ENCODE measurements around the gene DBF4.
"Not testable (repeated sequence)": the region's sequence is repeated elsewhere in the genome, so short reads cannot be mapped to it uniquely, and the experiment has no call there.

DBF4 gene, protein sequence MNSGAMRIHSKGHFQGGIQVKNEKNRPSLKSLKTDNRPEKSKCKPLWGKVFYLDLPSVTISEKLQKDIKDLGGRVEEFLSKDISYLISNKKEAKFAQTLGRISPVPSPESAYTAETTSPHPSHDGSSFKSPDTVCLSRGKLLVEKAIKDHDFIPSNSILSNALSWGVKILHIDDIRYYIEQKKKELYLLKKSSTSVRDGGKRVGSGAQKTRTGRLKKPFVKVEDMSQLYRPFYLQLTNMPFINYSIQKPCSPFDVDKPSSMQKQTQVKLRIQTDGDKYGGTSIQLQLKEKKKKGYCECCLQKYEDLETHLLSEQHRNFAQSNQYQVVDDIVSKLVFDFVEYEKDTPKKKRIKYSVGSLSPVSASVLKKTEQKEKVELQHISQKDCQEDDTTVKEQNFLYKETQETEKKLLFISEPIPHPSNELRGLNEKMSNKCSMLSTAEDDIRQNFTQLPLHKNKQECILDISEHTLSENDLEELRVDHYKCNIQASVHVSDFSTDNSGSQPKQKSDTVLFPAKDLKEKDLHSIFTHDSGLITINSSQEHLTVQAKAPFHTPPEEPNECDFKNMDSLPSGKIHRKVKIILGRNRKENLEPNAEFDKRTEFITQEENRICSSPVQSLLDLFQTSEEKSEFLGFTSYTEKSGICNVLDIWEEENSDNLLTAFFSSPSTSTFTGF

GRCh38 chr7:87876040-87876868, at the start of gene DBF4, which contains the start of gene SLC25A40:
Gene DBF4 (plus strand): TSS chr7:87876493. CDS start chr7:87876733, 240 bp downstream.
Gene SLC25A40 (minus strand): TSS chr7:87876360. CDS start chr7:87858727, 17,633 bp downstream.
- peak; percentile 92 for DNase-seq (ENCODE audit: low read depth)

- not testable (repeated sequence) for DNase-seq (ENCODE audit: low read depth)
These were observed 47.9 kb upstream of the DBF4 start for GRCh38 chr7:87828383-87828782.

DNA sequence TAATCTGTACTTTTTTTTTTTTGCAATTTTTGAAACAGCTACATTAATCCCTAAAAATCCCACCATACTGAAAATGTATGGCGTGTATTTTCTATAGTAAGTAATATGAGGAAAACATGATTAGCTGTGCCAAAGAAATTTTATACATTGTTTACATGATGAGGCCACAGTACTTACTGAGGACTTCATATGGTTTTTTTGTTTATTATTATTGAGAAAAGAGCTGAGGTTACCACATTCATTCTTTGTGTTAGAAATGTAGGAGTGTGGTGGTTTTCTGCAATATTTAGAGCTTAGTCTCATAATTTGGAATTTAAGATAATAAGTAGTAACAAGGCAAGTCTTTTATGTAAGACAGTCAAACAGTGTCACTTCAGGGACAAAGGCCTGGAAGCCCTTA, 45.2 kb upstream of the DBF4 start:
- DNase-seq (ENCODE audit: low read depth): no peak

DNA sequence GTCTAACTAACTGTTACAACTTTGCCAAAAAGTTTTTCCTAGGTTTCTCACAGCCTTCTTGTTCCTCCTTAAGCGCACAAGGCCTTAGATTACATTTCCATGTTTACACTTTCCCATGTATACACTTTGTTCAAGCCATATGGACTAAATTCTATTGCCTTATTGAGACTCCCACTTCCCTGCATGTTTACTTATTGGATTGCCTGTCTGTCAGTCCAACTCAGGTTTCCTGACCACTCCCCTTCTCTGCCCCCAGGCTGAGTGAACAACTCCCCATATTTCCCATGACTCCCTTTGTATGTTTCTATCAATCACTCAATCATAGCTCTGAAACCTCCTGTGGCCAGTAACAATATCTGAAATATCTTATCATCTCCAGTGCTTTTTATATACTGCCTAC, 43.2 kb upstream of the DBF4 start:
- no peak for DNase-seq (ENCODE audit: low read depth)

DNA sequence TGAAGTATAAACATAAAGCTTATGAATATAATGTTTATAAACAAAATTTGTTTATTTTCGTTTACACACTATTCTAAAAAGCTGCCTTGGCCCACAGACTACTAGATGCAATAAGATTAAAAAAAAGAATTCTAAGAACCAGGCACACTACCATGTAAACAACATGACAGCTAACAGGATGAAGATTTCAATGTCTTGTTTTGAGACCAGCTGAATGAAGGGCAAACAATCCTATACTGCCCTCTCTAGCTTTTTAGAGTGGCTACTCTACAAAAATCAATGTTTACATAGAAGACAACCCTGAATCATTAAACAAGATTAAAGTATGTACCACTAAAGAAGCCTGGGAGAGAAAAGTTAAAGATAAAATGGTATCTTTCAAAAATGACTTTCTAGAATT, 38.7 kb upstream of the DBF4 start:
- DNase-seq (ENCODE audit: low read depth): no peak

DNA sequence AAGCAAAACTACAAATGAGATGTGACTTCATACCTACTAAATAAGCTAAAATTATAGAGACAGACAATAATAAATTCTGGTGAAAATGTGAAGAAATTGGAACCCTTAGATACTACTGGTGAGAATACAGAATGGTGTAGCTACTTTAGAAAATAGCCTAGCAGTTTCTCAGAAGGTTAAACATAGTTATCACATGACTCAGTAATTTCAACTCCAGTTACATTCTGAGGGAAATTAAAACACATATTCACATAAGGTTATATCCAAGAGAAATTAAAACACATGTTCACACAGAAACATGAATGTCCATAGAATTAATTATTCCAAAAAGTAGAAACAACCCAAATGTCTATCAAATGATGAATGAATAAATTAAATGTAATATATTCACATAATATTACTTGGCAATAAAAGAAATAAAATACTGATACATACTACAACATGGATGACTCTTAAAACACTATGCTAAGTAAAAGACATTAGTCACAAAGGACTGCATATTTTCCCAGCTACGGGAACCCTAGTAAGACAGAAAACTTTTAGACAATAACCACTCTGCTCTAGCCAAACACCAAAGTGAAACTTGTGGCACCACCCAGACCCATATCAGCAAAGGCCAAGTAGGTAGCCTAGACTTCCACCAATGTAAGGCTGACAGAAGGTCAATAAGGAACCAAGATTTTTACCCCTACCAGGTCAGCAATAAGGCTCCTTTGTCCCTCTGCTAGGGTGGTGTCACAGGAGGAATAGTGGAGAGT, 25.3 kb upstream of the DBF4 start:
- no peak for DNase-seq (ENCODE audit: low read depth)

DNA sequence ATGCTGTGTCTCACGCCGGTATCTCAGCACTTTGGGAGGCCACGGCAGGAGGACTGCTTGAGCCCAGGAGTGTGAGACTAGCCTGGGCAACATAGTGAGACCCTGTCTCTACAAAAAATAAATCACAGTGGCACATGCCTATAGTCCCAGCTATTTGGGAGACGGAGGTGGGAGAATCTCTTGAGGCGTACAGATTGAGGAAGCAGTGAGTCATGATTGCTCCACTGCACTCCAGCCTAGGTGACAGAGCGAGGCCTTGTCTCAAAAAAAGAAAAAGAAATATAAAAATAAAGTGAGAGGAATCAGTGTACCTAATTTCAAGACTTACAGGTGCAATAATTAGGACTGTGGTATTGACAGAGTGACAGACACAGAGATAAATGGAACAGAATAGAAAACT, 24.0 kb upstream of the DBF4 start:
- no peak for DNase-seq (ENCODE audit: low read depth)

DNA sequence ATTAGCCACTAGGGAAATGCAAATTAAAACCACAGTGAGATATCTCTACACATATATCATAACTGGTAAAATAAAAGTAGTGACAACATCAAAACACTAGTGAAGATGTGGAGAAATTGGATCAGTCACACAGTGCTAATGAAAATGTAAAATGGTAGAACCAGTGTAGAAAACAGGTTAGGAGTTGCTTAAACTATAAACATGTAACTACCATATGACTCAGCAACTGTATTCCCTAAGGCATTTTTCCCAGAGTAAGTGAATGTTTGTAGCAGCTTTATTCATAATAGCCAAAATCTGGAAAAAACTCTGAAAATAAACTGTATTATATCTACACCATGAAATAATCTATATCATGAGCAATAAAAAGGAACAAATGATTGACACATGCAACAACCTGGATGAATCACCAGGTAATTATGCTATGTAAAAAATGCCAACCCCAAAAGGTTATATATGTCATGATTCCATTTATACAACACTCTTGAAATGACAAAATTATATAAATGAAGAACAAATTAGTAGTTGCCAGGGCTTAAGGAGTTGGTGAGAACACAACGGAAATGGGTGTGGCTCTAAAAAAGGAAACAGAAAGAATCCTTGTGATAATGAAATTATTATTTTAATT, 22.9 kb upstream of the DBF4 start:
- no peak for DNase-seq (ENCODE audit: low read depth)

GRCh38 chr7:87858417-87859100, 17.7 kb upstream of the DBF4 start:
- no peak for DNase-seq (ENCODE audit: low read depth)

GRCh38 chr7:87866089-87866488, 10.2 kb upstream of the DBF4 start:
- DNase-seq (ENCODE audit: low read depth): no peak

- DNase-seq (ENCODE audit: low read depth): not testable (repeated sequence)
These were observed 9.8 kb upstream of the DBF4 start for GRCh38 chr7:87866533-87866932.

GRCh38 chr7:87870471-87870870, 5.8 kb upstream of the DBF4 start:
- DNase-seq (ENCODE audit: low read depth): no peak

- no peak for DNase-seq (ENCODE audit: low read depth)
These were observed 3.9 kb upstream of the DBF4 start for GRCh38 chr7:87872346-87872745.

GRCh38 chr7:87873328-87873727, 3.0 kb upstream of the DBF4 start:
- DNase-seq (ENCODE audit: low read depth): not testable (repeated sequence)

GRCh38 chr7:87874066-87874465, 2.2 kb upstream of the DBF4 start:
- DNase-seq (ENCODE audit: low read depth): no peak

DNA sequence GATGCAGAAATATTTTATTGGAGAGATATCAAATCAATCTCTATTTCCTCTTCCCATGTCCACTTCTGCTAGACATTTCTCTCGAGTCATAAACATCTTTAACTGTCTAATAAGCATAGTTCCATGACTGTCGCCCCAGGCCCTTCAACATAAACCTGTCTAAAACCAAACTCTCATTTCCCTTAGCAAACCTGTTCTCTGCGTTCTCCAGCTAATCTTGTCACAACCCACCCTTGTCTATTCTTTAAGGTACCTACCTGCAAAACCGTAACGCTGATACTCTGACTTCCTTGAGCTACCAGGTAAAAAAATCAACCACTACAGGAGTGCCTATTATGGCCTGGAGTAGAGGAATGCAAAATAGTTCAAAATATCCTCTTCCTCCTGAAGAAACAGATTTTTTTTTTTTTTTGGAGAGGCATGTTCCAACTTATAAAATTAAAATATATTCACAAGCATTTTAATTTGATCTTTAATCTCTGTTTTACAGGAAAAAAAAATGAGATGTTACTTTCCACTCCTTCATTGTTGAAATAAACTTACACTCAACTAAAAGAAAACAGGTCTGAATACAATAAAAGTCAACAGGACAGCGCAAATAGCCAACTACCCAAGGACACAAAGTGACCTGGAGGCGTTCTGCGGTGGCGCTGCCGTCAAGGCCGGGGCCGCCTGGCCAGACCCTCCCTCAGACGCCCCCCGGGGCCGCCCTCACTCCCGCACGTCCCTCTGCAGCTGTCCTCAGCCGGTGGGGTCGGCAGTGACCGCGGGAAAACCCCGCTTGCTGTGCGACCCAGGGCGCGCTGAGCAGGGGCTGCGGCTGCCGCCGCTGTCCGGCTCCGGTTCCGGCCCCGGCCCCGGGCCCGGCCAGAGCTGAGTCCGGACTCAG, 898 bp upstream of the DBF4 start:
- DNase-seq (ENCODE audit: low read depth): no peak

- peak; percentile 43 for DNase-seq (ENCODE audit: low read depth)
These were observed 559 bp downstream of the DBF4 start for GRCh38 chr7:87876869-87877234.

GRCh38 chr7:87877366-87878040, 1.2 kb downstream of the DBF4 start:
- DNase-seq (ENCODE audit: low read depth): no peak

- DNase-seq (ENCODE audit: low read depth): no peak
These were observed 2.0 kb downstream of the DBF4 start for GRCh38 chr7:87878208-87878735.

Measured in activated T-cell treated with anti-CD3 and anti-CD28 coated beads for 24 hours (primary cell).